ENCODE data around the gene ITPRID1. TPM values are rescaled to one million over a fixed set of nuclear protein-coding genes. Genes with fewer than 3 reads are reported as not detected.

Gene ITPRID1
- total RNA-seq, 1 experiment from 2014 or later: not detected

GRCh38 chr7:31475368-31475767 is 38.5 kb upstream of the ITPRID1 start (continued):
- TF ChIP-seq ZBTB33 (IDR thresholded peaks at IDR 0.05; ENCODE audit: extremely low read depth, insufficient replicate concordance, low read length) (no peak), ELF1 (IDR thresholded peaks at IDR 0.05; ENCODE audit: borderline replicate concordance, low read depth) (no peak), YY1 (IDR thresholded peaks at IDR 0.05; ENCODE audit: extremely low read depth, insufficient replicate concordance, low read depth, low read length) (no peak), CEBPB (IDR thresholded peaks at IDR 0.05; ENCODE audit: low read depth) (no peak), REST (IDR thresholded peaks at IDR 0.05; ENCODE audit: low read depth) (no peak)

- H3K9me2 ChIP-seq (ENCODE audit: insufficient read depth): no peaks in the 10 kb centered on the region
- BruUV-seq (replicated peaks): no TSS peak
- H4K20me1 ChIP-seq (ENCODE audit: insufficient read depth): no peaks in the 10 kb centered on the region
- ATAC-seq: peak; percentile 55
- intact Hi-C loops (cut with micrococcal nuclease): no loop called here
- H3K27me3 ChIP-seq (ENCODE audit: insufficient read depth, low read length): peaks cover 21% of the 10 kb centered on the region
- DNase-seq (ENCODE audit: low read depth, low spot score): no peak
- H2AFZ ChIP-seq (ENCODE audit: low read depth, low read length, poor library complexity, severe bottlenecking): no peak overlapping the region
- no peaks in the 10 kb centered on the region for H3K4me1 ChIP-seq (ENCODE audit: control insufficient read depth in 1 of 2, insufficient read depth in 2 of 2, low read length in 2 of 2)
- no peaks in the 10 kb centered on the region for H3K9me3 ChIP-seq (ENCODE audit: control insufficient read depth in 1 of 2, insufficient read depth in 1 of 2, low read depth in 1 of 2, low read length in 2 of 2)
- ChIA-PET CTCF (interaction anchor here (1.4 kb wide), 1 partner anchor 11 kb away, joined by 3 read pairs; no protein-coding TSS in a partner anchor), POLR2A (no interaction called here), RAD21 (ENCODE audit: low non-redundant PET in 1 of 2, low total read pairs in 2 of 2, uncharacterized antibody in 2 of 2, unreplicated experiment in 2 of 2) (no interaction called here)
- no peak overlapping the region for H3K4me3 ChIP-seq (replicated peaks in 1 of 2; ENCODE audit: low read depth in 1 of 2, low read length in 2 of 2)
- H3K79me2 ChIP-seq (ENCODE audit: insufficient read depth, low read length): no peaks in the 10 kb centered on the region
- no peaks in the 10 kb centered on the region for H3K36me3 ChIP-seq (ENCODE audit: control insufficient read depth in 1 of 2, insufficient read depth in 2 of 2, low read length in 2 of 2)
- no peak overlapping the region for H3K9ac ChIP-seq (ENCODE audit: low read length)
- no peak overlapping the region for H3K27ac ChIP-seq (ENCODE audit: low read depth, low read length)
- no peak overlapping the region for H3K4me2 ChIP-seq (ENCODE audit: low read length)
- TF ChIP-seq CBX3 (IDR thresholded peaks at IDR 0.05; ENCODE audit: low read depth) (no peak), MAX (IDR thresholded peaks at IDR 0.05) (no peak), TCF7L2 (IDR thresholded peaks at IDR 0.05; ENCODE audit: borderline replicate concordance, extremely low read depth, insufficient read depth, insufficient read length) (no peak), REST (IDR thresholded peaks at IDR 0.05; ENCODE audit: low read depth) (no peak), CTCF (IDR thresholded peaks at IDR 0.05 in 2 of 3, conservative IDR thresholded peaks at IDR 0.05 in 1 of 3; ENCODE audit: borderline replicate concordance in 1 of 3, insufficient read depth in 1 of 3, low read depth in 2 of 3, low read length in 2 of 3) (peak; percentile 5 to 31 (median 29); a peak in 3 of 6 replicates), CEBPB (IDR thresholded peaks at IDR 0.05; ENCODE audit: low read depth) (no peak), RAD21 (IDR thresholded peaks at IDR 0.05; ENCODE audit: low read depth) (peak; percentile 28; the same call in 1 of the 2 replicates)
Measured at GRCh38 chr7:31476073-31476745, 37.7 kb upstream of the ITPRID1 start.

All from HCT116 (cell line).